K562 (cell line): Measurements from ENCODE around the gene PRR11. TPM values are rescaled to one million over a fixed set of nuclear protein-coding genes. Genes with fewer than 3 reads are reported as not detected.
A peak's percentile ranks its signal among the peaks of the same experiment; 100 is the strongest.

Experiments
- ATAC-seq: fragments of 200-7000 bp; cut with Tn5 transposase; 3 replicates; pipeline ENCODE4 v1.9.1; 2020; ENCODE audit warnings: moderate library complexity
- BruUV-seq: library from RNA; stranded (reverse); fragments of 400-500 nt; replicated peaks from 2 replicates; lab custom pipeline; 2021; lab: Mats Ljungman, UMichigan
- CTCF ChIA-PET: fragments of 300-600 bp; formaldehyde crosslinking; extraction: SDS; loops from one replicate; lab custom pipeline; 2021; ENCODE audit warnings: low intra/inter-chr PET ratio; lab: Yijun Ruan, JAX
- POLR2A ChIA-PET: fragments of 300-600, 350-650 bp; sonication (Branson Sonifier 250); formaldehyde crosslinking; extraction: SDS; loops from one replicate; lab custom pipeline; 2021; ENCODE audit warnings: antibody characterized with exemption, inconsistent platforms; lab: Yijun Ruan, JAX
- DNase-seq, 4 experiments: peaks; one replicate each; pipeline versions ENCODE4 v3.0.0 to v3.0.0-alpha.2; 2011 to 2018; ENCODE audit warnings: low spot score in 3 of 4, mixed read lengths in 3 of 4; ENCODE audit errors: extremely low read depth in 1 of 4
- FAIRE-seq: peaks from 2 replicates; lab custom pipeline; 2011; peaks lifted over from hg19 to GRCh38; lab: Jason Lieb, UNC
- H2AFZ ChIP-seq: 2 replicates; pipeline ENCODE4 v1.6.0; 2011; ENCODE audit warnings: low read depth, low read length, control low read depth, inconsistent platforms
- H3K27ac ChIP-seq: fragments of 200-600 bp; 3 replicates; pipeline ENCODE4 v1.8.0; 2011; ENCODE audit warnings: low read depth, mild to moderate bottlenecking, control low read depth, inconsistent platforms, low read length, moderate library complexity, mixed read lengths; ENCODE audit errors: extremely low read depth
- H3K27me3 ChIP-seq, 2 experiments: fragments of 300-600 bp in 1 of 2; 2 replicates in 1 of 2; 3 replicates in 1 of 2; pipeline versions ENCODE4 v1.6.0 to v1.8.0; 2011; ENCODE audit warnings: inconsistent platforms in 2 of 2, low read length in 2 of 2, mild to moderate bottlenecking in 1 of 2, mixed read lengths in 1 of 2, moderate library complexity in 1 of 2; ENCODE audit not compliant: control insufficient read depth in 2 of 2, insufficient read depth in 2 of 2
- H3K36me3 ChIP-seq: fragments of 300-600 bp; 3 replicates; pipeline ENCODE4 v1.8.0; 2011; ENCODE audit warnings: mild to moderate bottlenecking, low read length, inconsistent platforms; ENCODE audit not compliant: control insufficient read depth, insufficient read depth
- H3K4me1 ChIP-seq, 2 experiments: fragments of 200-600 bp in 1 of 2; replicated peaks in 1 of 2; 2 replicates in 1 of 2; 3 replicates in 1 of 2; pipeline versions ENCODE4 v1.5.1 to v1.8.0; 2011; ENCODE audit warnings: inconsistent platforms in 2 of 2, low read length in 2 of 2, mild to moderate bottlenecking in 1 of 2, mixed read lengths in 1 of 2, moderate library complexity in 1 of 2; ENCODE audit not compliant: control insufficient read depth in 2 of 2, insufficient read depth in 2 of 2
- H3K4me2 ChIP-seq: 2 replicates; pipeline ENCODE4 v1.6.1; 2011; ENCODE audit warnings: low read length, control low read depth, inconsistent platforms, mixed read lengths; ENCODE audit not compliant: insufficient read depth
- H3K4me3 ChIP-seq: fragments of 200-600 bp; sonication (generic), shearing (Covaris generic); 2 replicates; pipeline ENCODE4 v1.5.1; 2016; ENCODE audit warnings: control low read depth, inconsistent platforms
- H3K79me2 ChIP-seq: fragments of 200-600 bp; 3 replicates; pipeline ENCODE4 v1.8.0; 2011; ENCODE audit warnings: low read length, inconsistent platforms; ENCODE audit not compliant: control insufficient read depth, insufficient read depth
- H3K9ac ChIP-seq, 2 experiments: 2 replicates each; pipeline versions ENCODE4 v1.6.0 to v1.6.1; 2011; ENCODE audit warnings: low read depth in 2 of 2, low read length in 2 of 2, control low read depth in 1 of 2, inconsistent platforms in 1 of 2, mild to moderate bottlenecking in 1 of 2, mixed read lengths in 1 of 2; ENCODE audit not compliant: insufficient read depth in 1 of 2
- H3K9me1 ChIP-seq: one replicate; pipeline ENCODE4 v1.6.0; 2011; ENCODE audit warnings: inconsistent platforms, mild to moderate bottlenecking, low read length, moderate library complexity; ENCODE audit not compliant: control insufficient read depth, insufficient read depth
- H3K9me3 ChIP-seq: replicated peaks from 2 replicates; pipeline ENCODE4 v1.5.1; 2011; ENCODE audit warnings: low read depth, low read length, inconsistent platforms; ENCODE audit not compliant: control insufficient read depth, insufficient read depth
- H4K20me1 ChIP-seq: replicated peaks from 2 replicates; pipeline ENCODE4 v1.6.1; 2011; ENCODE audit warnings: low read length, inconsistent platforms, mixed read lengths; ENCODE audit not compliant: control insufficient read depth, insufficient read depth
- KAT2B ChIP-seq: IDR thresholded peaks from one replicate; pipeline ENCODE4 v1.6.1; 2012; ENCODE audit warnings: low read depth, mild to moderate bottlenecking, control low read depth, inconsistent platforms, low read length, moderate library complexity
- MCM5 ChIP-seq: fragments of 450-650 bp; IDR thresholded peaks from 2 replicates; pipeline ENCODE4 v1.6.1; 2016; ENCODE audit warnings: low read depth
- MGA ChIP-seq: fragments of 450-650 bp; IDR thresholded peaks from 2 replicates; pipeline ENCODE4 v1.6.1; 2016; ENCODE audit warnings: mild to moderate bottlenecking, moderate library complexity
- RBBP5 ChIP-seq: fragments of 200-600 bp; sonication (generic); IDR thresholded peaks from 2 replicates; pipeline ENCODE4 v1.6.1; 2012; ENCODE audit warnings: borderline replicate concordance, mild to moderate bottlenecking, low read length, control low read depth, inconsistent platforms; ENCODE audit not compliant: insufficient read depth, poor library complexity, severe bottlenecking
- SMARCC2 ChIP-seq: fragments of 450-650 bp; IDR thresholded peaks from 2 replicates; pipeline ENCODE4 v1.6.1; 2017; ENCODE audit warnings: antibody characterized with exemption, moderate library complexity, mild to moderate bottlenecking, low read depth
- TFE3 ChIP-seq: fragments of 450-650 bp; formaldehyde crosslinking; IDR thresholded peaks from 2 replicates; pipeline ENCODE4 v1.4.0; 2020; ENCODE audit warnings: mild to moderate bottlenecking, mixed read lengths
- ZNF224 ChIP-seq: sonication (generic); formaldehyde crosslinking; IDR thresholded peaks from 2 replicates; pipeline ENCODE4 v1.8.0; 2022; ENCODE audit warnings: mild to moderate bottlenecking, missing genetic modification reagents
- WGBS: fragments of 100-300 bp; shearing (Covaris generic); methylation state at CpG from one replicate; pipeline ENCODE4 v1.1.6; 2016; ENCODE audit warnings: low coverage, mixed read lengths; ENCODE audit not compliant: insufficient coverage; ENCODE audit errors: missing lambda C conversion rate; 5-methylcytosine and 5-hydroxymethylcytosine counted together
- in situ Hi-C: fragments of 300-500 bp; cut with MboI; formaldehyde crosslinking; loops from 4 replicates; pipeline ENCODE4 v1.15.0; 2018; ENCODE audit warnings: inconsistent platforms, mixed read lengths
- intact Hi-C: fragments of 100-400 bp; cut with micrococcal nuclease; formaldehyde crosslinking; loops from 2 replicates; pipeline ENCODE4 v1.14.2; 2022
- polyA plus RNA-seq, 8 experiments: library from polyadenylated mRNA; depleted of rRNA in 4 of 8; stranded (reverse) in 5 of 8; unstranded in 3 of 8; fragments of >200 nt; fragmentation: Nextera tagmentation in 2 of 8; fragmentation: Illumina TruSeq in 1 of 8; extraction: Ambion mirVana in 2 of 8; extraction: Trizol in 1 of 8; gene quantifications; 2 replicates each; pipeline versions ENCODE4 v1.2.1 to v1.2.3, GENCODE V29; 2011 to 2014; ENCODE audit warnings: inconsistent platforms in 1 of 8, missing spikeins in 1 of 8
- total RNA-seq, 7 experiments: library from RNA; depleted of rRNA in 6 of 7; stranded (reverse); fragments of >200 nt in 6 of 7; fragmentation: Illumina TruSeq in 2 of 7; extraction: Trizol in 2 of 7; gene quantifications; 2 replicates each; pipeline versions ENCODE4 v1.2.1 to v1.2.3, GENCODE V29; 2011 to 2021; ENCODE audit warnings: low replicate concordance in 1 of 7

PRR11 gene
- total and polyA plus RNA-seq, 9 of the 15 experiments (the other 6 are each of a cell fraction or from before 2014, with no cell fraction given), result 13.3 to 75.2 (median 46.4) TPM

- CTCF ChIA-PET, result no interaction called here
- ATAC-seq (peak; percentile 1), DNase-seq (peak; percentile 18 to 63 (median 24)), FAIRE-seq (no peak)
- Histone ChIP-seq H3K9me3 (no peaks in the 10 kb centered on the region), H3K36me3 (peaks cover 7% of the 10 kb centered on the region; the same call in 1 of the 3 replicates), H4K20me1 (no peaks in the 10 kb centered on the region), H3K79me2 (peaks cover 93% of the 10 kb centered on the region), H2AFZ (peak overlapping the region; percentile 89), H3K9ac (peak overlapping the region; percentile 92 to 99), H3K4me3 (peak overlapping the region; percentile 69), H3K27ac (peak overlapping the region; percentile 93), H3K9me1 (no peaks in the 10 kb centered on the region), H3K4me1 (peaks cover 17 to 23% of the 10 kb centered on the region in 2 experiments; a peak in 4 of 5 replicates), H3K27me3 (no peaks in the 10 kb centered on the region), H3K4me2 (peak overlapping the region; percentile 90)
- in situ Hi-C loops (no loop called here), intact Hi-C loops (loop anchor here (2.0 kb wide), 1 partner anchor 48 kb away; the partner anchor contains the start of gene TRIM37)
- no TSS peak for BruUV-seq
- WGBS, result under 1% methylated on average over 25 of the region's 25 CpGs
- POLR2A ChIA-PET, result interaction anchor here (0.7 to 3.5 kb wide), 9 partner anchors 7 to 411 kb away, joined by 3 to 18 read pairs (median 3); partner anchors contain the start of genes DHX40, SMG8 and TRIM37
- peak; percentile 89 for TF ChIP-seq RBBP5
- no peak for TF ChIP-seq TFE3 (CRISPR knock-in tag)
- TF ChIP-seq MCM5, result no peak
- no peak for TF ChIP-seq KAT2B
- no peak for TF ChIP-seq SMARCC2
- peak; percentile 67 for TF ChIP-seq MGA
- TF ChIP-seq ZNF224, result no peak
Measured at GRCh38 chr17:59154292-59154720, 1.2 kb upstream of the PRR11 start.
